Upper lobe of left lung (tissue), 6 donors: ENCODE results near the gene UIMC1. TPM values are rescaled to one million over a fixed set of nuclear protein-coding genes. Genes with fewer than 3 reads are reported as not detected.
"Not testable (repeated sequence)": the region's sequence is repeated elsewhere in the genome, so short reads cannot be mapped to it uniquely, and the experiment has no call there.

Experiments
- ATAC-seq, 2 donors: fragments of 200-7000 bp; cut with Tn5 transposase; one replicate each; pipeline ENCODE4 v1.9.1; 2022; ENCODE audit warnings: mild to moderate bottlenecking in 2 of 2, moderate library complexity in 2 of 2; ENCODE audit not compliant: low FRiP score in 2 of 2
- DNase-seq, 2 donors: peaks; one replicate each; pipeline ENCODE4 v3.0.0-alpha.2; 2019 to 2020
- H3K27ac ChIP-seq, 4 donors: fragments of 200-600 bp; sonication (generic); one replicate each; pipeline ENCODE4 v1.5.1; 2016 to 2019
- H3K27me3 ChIP-seq, 4 donors: fragments of 200-600 bp; sonication (generic); one replicate each; pipeline ENCODE4 v1.5.1; 2017 to 2019
- H3K36me3 ChIP-seq, 4 donors: fragments of 200-600 bp; sonication (generic); one replicate each; pipeline ENCODE4 v1.5.1; 2016 to 2019
- H3K4me1 ChIP-seq, 4 donors: fragments of 200-600 bp; sonication (generic); one replicate each; pipeline ENCODE4 v1.5.1; 2018 to 2019
- H3K4me3 ChIP-seq, 4 donors: fragments of 200-600 bp; sonication (generic); one replicate each; pipeline ENCODE4 v1.5.1; 2017 to 2019; ENCODE audit warnings: mild to moderate bottlenecking in 2 of 4, moderate library complexity in 1 of 4
- H3K9me3 ChIP-seq, 4 donors: fragments of 200-600 bp; sonication (generic); one replicate each; pipeline ENCODE4 v1.5.1; 2018 to 2019
- CTCF ChIP-seq, 6 experiments: fragments of 450-650 bp in 4 of 6; fragments of 200-600 bp in 2 of 6; sonication (generic) in 2 of 6; IDR thresholded peaks; one replicate each; pipeline ENCODE4 v1.5.1; 2016 to 2019; ENCODE audit warnings: antibody characterized with exemption in 6 of 6
- EP300 ChIP-seq, 4 donors: sonication (generic); formaldehyde crosslinking; IDR thresholded peaks; one replicate each; pipeline ENCODE4 v1.5.1; 2017; ENCODE audit warnings: antibody characterized with exemption in 4 of 4, control low read depth in 2 of 4
- POLR2A ChIP-seq, 4 donors: fragments of 450-650 bp; IDR thresholded peaks; one replicate each; pipeline ENCODE4 v1.5.1; 2016 to 2017; ENCODE audit warnings: antibody characterized with exemption in 4 of 4, mild to moderate bottlenecking in 2 of 4
- POLR2AphosphoS5 ChIP-seq, 2 donors: sonication (generic); formaldehyde crosslinking; IDR thresholded peaks; one replicate each; pipeline ENCODE4 v1.5.1; 2017; ENCODE audit warnings: antibody characterized with exemption in 2 of 2
- WGBS, 2 donors: methylation state at CpG; one replicate each; pipeline ENCODE4 v1.1.5; 2017 to 2018; 5-methylcytosine and 5-hydroxymethylcytosine counted together
- total RNA-seq, 6 donors: library from RNA; depleted of rRNA in 4 of 6; stranded (reverse); fragments of >200 nt in 4 of 6; gene quantifications; one replicate each; pipeline versions ENCODE4 v1.1.0 to v1.2.1, GENCODE V29; 2016 to 2021
- donor health status: DM: no; HTN: no; CAD: no; lungs with moderate emphysema.
- donor health status: DM: no; HTN: yes; CAD: no; lungs with severe emphysema.

Gene UIMC1
- total RNA-seq, 6 donors from 2014 or later: 26.7 to 87.0 (median 37.9) TPM

GRCh38 chr5:176873541-176874172 is 132.9 kb downstream of the UIMC1 start:
- peaks cover 0 to 6% (median 0%) of the 10 kb centered on the region in 4 donors for H3K27me3 ChIP-seq
- DNase-seq: no peak

DNA sequence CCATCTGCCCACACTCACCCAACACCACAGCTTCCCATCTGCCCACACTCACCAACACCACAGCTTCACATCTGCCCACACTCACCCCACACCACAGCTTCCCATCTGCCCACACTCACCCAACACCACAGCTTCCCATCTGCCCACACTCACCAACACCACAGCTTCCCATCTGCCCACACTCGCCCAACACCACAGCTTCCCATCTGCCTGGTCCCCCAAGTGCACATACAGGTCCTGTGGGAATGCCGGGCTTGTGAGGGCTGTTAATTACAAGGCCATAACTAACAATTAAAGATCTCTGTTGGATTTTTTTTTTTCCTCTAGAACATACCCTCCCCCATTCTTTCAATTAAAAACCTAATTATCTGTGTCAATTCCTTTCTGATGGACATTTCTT is 133.6 kb downstream of the UIMC1 start:
- H3K4me1 ChIP-seq, H3K36me3 ChIP-seq, DNase-seq, H3K4me3 ChIP-seq, H3K27me3 ChIP-seq, ATAC-seq, H3K9me3 ChIP-seq, H3K27ac ChIP-seq: not testable (repeated sequence)
- 48 to 60% methylated on average over 2 of the region's 2 CpGs for WGBS, 2 donors

More at GRCh38 chr5:176873541-176874172, 132.9 kb downstream of the UIMC1 start:
- H3K36me3 ChIP-seq: no peaks in the 10 kb centered on the region
- ATAC-seq: no peak
- no peaks in the 10 kb centered on the region for H3K4me1 ChIP-seq
- no peak overlapping the region for H3K27ac ChIP-seq
- no peaks in the 10 kb centered on the region for H3K9me3 ChIP-seq
- TF ChIP-seq POLR2AphosphoS5 (IDR thresholded peaks at IDR 0.05) (no peak), CTCF (IDR thresholded peaks at IDR 0.05) (no peak), POLR2A (IDR thresholded peaks at IDR 0.05) (no peak), EP300 (IDR thresholded peaks at IDR 0.05) (no peak)
- no peak overlapping the region for H3K4me3 ChIP-seq
- 57 to 62% methylated on average over 9 to 15 of the region's 16 CpGs for WGBS, 2 donors

GRCh38 chr5:176872586-176872985 is 134.0 kb downstream of the UIMC1 start:
- WGBS, 2 donors: 59 to 61% methylated on average over 2 of the region's 2 CpGs
- not testable (repeated sequence) for H3K9me3 ChIP-seq, H3K4me3 ChIP-seq, H3K27ac ChIP-seq, H3K27me3 ChIP-seq, H3K4me1 ChIP-seq, DNase-seq, ATAC-seq, H3K36me3 ChIP-seq

GRCh38 chr5:176870644-176871043 is 135.9 kb downstream of the UIMC1 start:
- H3K27ac ChIP-seq, H3K4me1 ChIP-seq, DNase-seq, H3K9me3 ChIP-seq, ATAC-seq, H3K36me3 ChIP-seq, H3K4me3 ChIP-seq: not testable (repeated sequence)
- H3K27me3 ChIP-seq: peaks cover 0 to 14% (median 2%) of the 10 kb centered on the region in 4 donors
- WGBS, 2 donors: 69 to 79% methylated on average over 8 to 9 of the region's 10 CpGs

GRCh38 chr5:176870110-176870591 is 136.4 kb downstream of the UIMC1 start:
- no peak overlapping the region for H3K27ac ChIP-seq
- ATAC-seq (peak in 1 of 2 donors; percentile 27), DNase-seq (peak; percentile 26 to 41)
- 23 to 100% methylated on average over 1 to 8 of the region's 17 CpGs for WGBS, 2 donors
- no peak overlapping the region for H3K4me3 ChIP-seq
- H3K9me3 ChIP-seq: no peaks in the 10 kb centered on the region
- H3K4me1 ChIP-seq: no peaks in the 10 kb centered on the region
- H3K27me3 ChIP-seq: peaks cover 0 to 19% (median 3%) of the 10 kb centered on the region in 4 donors
- TF ChIP-seq POLR2A (IDR thresholded peaks at IDR 0.05) (no peak), CTCF (IDR thresholded peaks at IDR 0.05) (peak in 3 of 6 experiments; percentile 17 to 32 (median 23))
- H3K36me3 ChIP-seq: no peaks in the 10 kb centered on the region

GRCh38 chr5:176869501-176870109 is 137.0 kb downstream of the UIMC1 start:
- Histone ChIP-seq H3K4me3 (no peak overlapping the region), H3K36me3 (no peaks in the 10 kb centered on the region), H3K4me1 (no peaks in the 10 kb centered on the region), H3K27me3 (peaks cover 0 to 22% (median 4%) of the 10 kb centered on the region in 4 donors), H3K27ac (no peak overlapping the region), H3K9me3 (no peaks in the 10 kb centered on the region)
- DNase-seq: peak in 1 of 2 donors; percentile 67
- ATAC-seq: peak in 1 of 2 donors; percentile 14
- no peak for TF ChIP-seq POLR2AphosphoS5 (IDR thresholded peaks at IDR 0.05)
- 75 to 84% methylated on average over 26 to 38 of the region's 38 CpGs for WGBS, 2 donors

GRCh38 chr5:176868731-176869130 is 137.8 kb downstream of the UIMC1 start:
- H3K9me3 ChIP-seq: no peaks in the 10 kb centered on the region

More at GRCh38 chr5:176868731-176869130, 137.8 kb downstream of the UIMC1 start:
- no peak for TF ChIP-seq EP300 (IDR thresholded peaks at IDR 0.05)
- no peak for TF ChIP-seq POLR2AphosphoS5 (IDR thresholded peaks at IDR 0.05)
- no peak for TF ChIP-seq CTCF (IDR thresholded peaks at IDR 0.05)
- no peak for TF ChIP-seq POLR2A (IDR thresholded peaks at IDR 0.05)
- Histone ChIP-seq H3K36me3 (no peaks in the 10 kb centered on the region), H3K27me3 (peaks cover 0 to 22% (median 6%) of the 10 kb centered on the region in 4 donors), H3K27ac (no peak overlapping the region), H3K4me3 (no peak overlapping the region), H3K4me1 (no peaks in the 10 kb centered on the region)
- ATAC-seq: no peak
- WGBS, 2 donors: 40 to 91% methylated on average over 1 to 20 of the region's 20 CpGs
- peak in 1 of 2 donors; percentile 73 for DNase-seq
